OCI-LY3 (cell line): ENCODE measurements around the gene MNAT1.

Experiments
- H2AFZ ChIP-seq: fragments of 200-600, 300-600 bp; shearing (Covaris generic); 2 replicates; pipeline ENCODE4 v1.6.0; 2014; ENCODE audit warnings: antibody characterized with exemption, low read depth, low read length
- H3K27ac ChIP-seq: fragments of 200-600, 300-600 bp; sonication (generic); 2 replicates; pipeline ENCODE4 v1.5.1; 2014; ENCODE audit warnings: mild to moderate bottlenecking, low read length, moderate library complexity, mixed read lengths
- H3K27me3 ChIP-seq: fragments of 200-600, 300-600 bp; sonication (generic); 2 replicates; pipeline ENCODE4 v1.6.1; 2014; ENCODE audit warnings: low read depth, low read length, mixed read lengths
- H3K36me3 ChIP-seq: fragments of 200-600, 300-600 bp; sonication (generic); replicated peaks from 2 replicates; pipeline ENCODE3; 2014; ENCODE audit warnings: low read depth, low read length, mixed read lengths
- H3K4me1 ChIP-seq: fragments of 300-600, 200-600 bp; sonication (generic); 2 replicates; pipeline ENCODE4 v1.6.1; 2014; ENCODE audit warnings: low read length, mixed read lengths
- H3K4me2 ChIP-seq: fragments of 200-600, 300-600 bp; sonication (generic); 2 replicates; pipeline ENCODE4 v1.6.1; 2014; ENCODE audit warnings: low read length, mixed read lengths
- H3K4me3 ChIP-seq: fragments of 300-600, 200-600 bp; sonication (generic); 2 replicates; pipeline ENCODE4 v1.5.1; 2014; ENCODE audit warnings: antibody characterized with exemption, mild to moderate bottlenecking, low read length, moderate library complexity
- H3K79me2 ChIP-seq: fragments of 300-600, 200-600 bp; shearing (Covaris generic); 2 replicates; pipeline ENCODE4 v1.6.1; 2014; ENCODE audit warnings: mild to moderate bottlenecking, low read length, mixed read lengths
- H3K9ac ChIP-seq: fragments of 300-600, 200-600 bp; shearing (Covaris generic); 2 replicates; pipeline ENCODE4 v1.6.0; 2014; ENCODE audit warnings: mild to moderate bottlenecking, low read length, moderate library complexity
- H3K9me3 ChIP-seq: fragments of 200-600, 300-600 bp; shearing (Covaris generic); 2 replicates; pipeline ENCODE4 v1.6.1; 2014; ENCODE audit warnings: low read length, mixed read lengths; ENCODE audit not compliant: insufficient read depth
- H4K20me1 ChIP-seq: fragments of 200-600, 300-600 bp; sonication (generic); 2 replicates; pipeline ENCODE4 v1.6.1; 2016; ENCODE audit warnings: low read length, mixed read lengths; ENCODE audit not compliant: insufficient read depth
- CTCF ChIP-seq: fragments of 200-600, 300-600 bp; sonication (generic); IDR thresholded peaks from 2 replicates; pipeline ENCODE4 v1.5.1; 2014; ENCODE audit warnings: antibody characterized with exemption, low read length, low read depth
- EZH2phosphoT487 ChIP-seq: fragments of 200-600 bp; shearing (Covaris generic); IDR thresholded peaks from 2 replicates; pipeline ENCODE4 v1.6.1; 2018; ENCODE audit warnings: antibody characterized with exemption, mixed run types, low read depth

Gene MNAT1

GRCh38 chr14:60760644-60761364 lies 26.2 kb downstream of the MNAT1 start:
- Histone ChIP-seq H3K4me3 (no peak overlapping the region), H3K27me3 (no peaks in the 10 kb centered on the region), H3K27ac (no peak overlapping the region), H2AFZ (no peak overlapping the region), H4K20me1 (peaks cover 33% of the 10 kb centered on the region), H3K79me2 (peaks cover 24% of the 10 kb centered on the region), H3K4me2 (no peak overlapping the region), H3K36me3 (no peaks in the 10 kb centered on the region), H3K9ac (no peak overlapping the region), H3K4me1 (peaks cover 10% of the 10 kb centered on the region; the same call in 1 of the 2 replicates), H3K9me3 (no peaks in the 10 kb centered on the region)
- TF ChIP-seq EZH2phosphoT487 (no peak), CTCF (no peak)

GRCh38 chr14:60768602-60769001 lies 34.0 kb downstream of the MNAT1 start:
- no peaks in the 10 kb centered on the region for H3K36me3 ChIP-seq
- no peak overlapping the region for H3K4me3 ChIP-seq
- H3K27ac ChIP-seq: no peak overlapping the region
- peaks cover 3% of the 10 kb centered on the region for H4K20me1 ChIP-seq
- H3K9ac ChIP-seq: no peak overlapping the region
- no peak overlapping the region for H3K4me2 ChIP-seq
- peaks cover 7% of the 10 kb centered on the region; the same call in 1 of the 2 replicates for H3K4me1 ChIP-seq
- no peaks in the 10 kb centered on the region for H3K27me3 ChIP-seq
- no peaks in the 10 kb centered on the region for H3K9me3 ChIP-seq
- no peak overlapping the region for H2AFZ ChIP-seq
- TF ChIP-seq EZH2phosphoT487: no peak
- TF ChIP-seq CTCF: no peak
- H3K79me2 ChIP-seq: peaks cover 16% of the 10 kb centered on the region

- no peaks in the 10 kb centered on the region for H3K9me3 ChIP-seq
- H3K4me3 ChIP-seq: no peak overlapping the region
- no peak overlapping the region for H2AFZ ChIP-seq
- no peak overlapping the region for H3K27ac ChIP-seq
- peaks cover 15% of the 10 kb centered on the region for H4K20me1 ChIP-seq
- H3K36me3 ChIP-seq: no peaks in the 10 kb centered on the region
- TF ChIP-seq CTCF: no peak
- no peak for TF ChIP-seq EZH2phosphoT487
- H3K27me3 ChIP-seq: no peaks in the 10 kb centered on the region
- H3K79me2 ChIP-seq: peaks cover 15% of the 10 kb centered on the region
- H3K9ac ChIP-seq: no peak overlapping the region
- no peak overlapping the region for H3K4me2 ChIP-seq
- H3K4me1 ChIP-seq: peaks cover 7% of the 10 kb centered on the region; the same call in 1 of the 2 replicates
Measured at GRCh38 chr14:60771117-60771516, 36.6 kb downstream of the MNAT1 start.

- H3K36me3 ChIP-seq: no peaks in the 10 kb centered on the region
- no peak overlapping the region for H3K9ac ChIP-seq
- peaks cover 15% of the 10 kb centered on the region for H4K20me1 ChIP-seq
- H3K4me3 ChIP-seq: no peak overlapping the region
- peaks cover 7% of the 10 kb centered on the region; the same call in 1 of the 2 replicates for H3K4me1 ChIP-seq
- no peak for TF ChIP-seq EZH2phosphoT487
- TF ChIP-seq CTCF: no peak
- H3K4me2 ChIP-seq: no peak overlapping the region
- H2AFZ ChIP-seq: no peak overlapping the region
- H3K27me3 ChIP-seq: no peaks in the 10 kb centered on the region
- H3K79me2 ChIP-seq: peaks cover 25% of the 10 kb centered on the region
- no peak overlapping the region for H3K27ac ChIP-seq
- H3K9me3 ChIP-seq: no peaks in the 10 kb centered on the region
Measured at GRCh38 chr14:60773558-60773957, 39.0 kb downstream of the MNAT1 start.
